SK-N-SH treated with all-trans-retinoic acid at 6 μM for 48 hours (cell line): ENCODE results near the gene BPTF.
"Not testable (repeated sequence)": the region's sequence is repeated elsewhere in the genome, so short reads cannot be mapped to it uniquely, and the experiment has no call there.

Experiments
- BACH2 ChIP-seq: fragments of 250-450 bp; sonication (Bioruptor Pico); IDR thresholded peaks from 2 replicates; pipeline ENCODE4 v1.9.0; 2021; ENCODE audit warnings: mild to moderate bottlenecking, borderline replicate concordance
- CSDC2 ChIP-seq: fragments of 250-450 bp; sonication (Bioruptor Pico); IDR thresholded peaks from 2 replicates; pipeline ENCODE4 v1.5.0; 2020; ENCODE audit warnings: mild to moderate bottlenecking, moderate library complexity
- ESRRG ChIP-seq: fragments of 250-450 bp; sonication (Bioruptor Pico); IDR thresholded peaks from 2 replicates; pipeline ENCODE4 v1.6.1; 2021; ENCODE audit warnings: mild to moderate bottlenecking
- GLIS3 ChIP-seq: fragments of 250-450 bp; sonication (Bioruptor Pico); IDR thresholded peaks from 2 replicates; pipeline ENCODE4 v1.5.0; 2020; ENCODE audit warnings: mild to moderate bottlenecking, moderate library complexity
- RARB ChIP-seq: fragments of 250-450 bp; sonication (Bioruptor Pico); IDR thresholded peaks from 2 replicates; pipeline ENCODE4 v1.8.0; 2021; ENCODE audit warnings: mild to moderate bottlenecking, moderate library complexity
- SNAI2 ChIP-seq: fragments of 250-450 bp; sonication (Bioruptor Pico); IDR thresholded peaks from 2 replicates; pipeline ENCODE4 v1.5.0; 2020; ENCODE audit warnings: mild to moderate bottlenecking, moderate library complexity
- ZFP3 ChIP-seq: fragments of 250-450 bp; sonication (Bioruptor Pico); IDR thresholded peaks from 2 replicates; pipeline ENCODE4 v1.5.0; 2020; ENCODE audit warnings: mild to moderate bottlenecking, moderate library complexity
- ZFP30 ChIP-seq: fragments of 450-650 bp; formaldehyde crosslinking; IDR thresholded peaks from 2 replicates; pipeline ENCODE4 v1.5.0; 2022; ENCODE audit warnings: mild to moderate bottlenecking, moderate library complexity
- ZNF565 ChIP-seq: fragments of 450-650 bp; formaldehyde crosslinking; conservative IDR thresholded peaks from 2 replicates; pipeline ENCODE4 v1.5.0; 2020; ENCODE audit warnings: low read depth, mild to moderate bottlenecking, moderate library complexity
- ZNF70 ChIP-seq: fragments of 450-650 bp; formaldehyde crosslinking; IDR thresholded peaks from 2 replicates; pipeline ENCODE4 v1.5.0; 2020; ENCODE audit warnings: mild to moderate bottlenecking, moderate library complexity
- TF ChIP-seq, protein P1 (sequence below): fragments of 250-450 bp; sonication (Bioruptor Pico); IDR thresholded peaks from 2 replicates; pipeline ENCODE4 v1.8.0; 2020; ENCODE audit warnings: mild to moderate bottlenecking, moderate library complexity, borderline replicate concordance
- TF ChIP-seq, protein P2 (sequence below): fragments of 250-450 bp; sonication (Bioruptor Pico); IDR thresholded peaks from 2 replicates; pipeline ENCODE4 v1.5.0; 2020; ENCODE audit warnings: mild to moderate bottlenecking, moderate library complexity

DNA sequence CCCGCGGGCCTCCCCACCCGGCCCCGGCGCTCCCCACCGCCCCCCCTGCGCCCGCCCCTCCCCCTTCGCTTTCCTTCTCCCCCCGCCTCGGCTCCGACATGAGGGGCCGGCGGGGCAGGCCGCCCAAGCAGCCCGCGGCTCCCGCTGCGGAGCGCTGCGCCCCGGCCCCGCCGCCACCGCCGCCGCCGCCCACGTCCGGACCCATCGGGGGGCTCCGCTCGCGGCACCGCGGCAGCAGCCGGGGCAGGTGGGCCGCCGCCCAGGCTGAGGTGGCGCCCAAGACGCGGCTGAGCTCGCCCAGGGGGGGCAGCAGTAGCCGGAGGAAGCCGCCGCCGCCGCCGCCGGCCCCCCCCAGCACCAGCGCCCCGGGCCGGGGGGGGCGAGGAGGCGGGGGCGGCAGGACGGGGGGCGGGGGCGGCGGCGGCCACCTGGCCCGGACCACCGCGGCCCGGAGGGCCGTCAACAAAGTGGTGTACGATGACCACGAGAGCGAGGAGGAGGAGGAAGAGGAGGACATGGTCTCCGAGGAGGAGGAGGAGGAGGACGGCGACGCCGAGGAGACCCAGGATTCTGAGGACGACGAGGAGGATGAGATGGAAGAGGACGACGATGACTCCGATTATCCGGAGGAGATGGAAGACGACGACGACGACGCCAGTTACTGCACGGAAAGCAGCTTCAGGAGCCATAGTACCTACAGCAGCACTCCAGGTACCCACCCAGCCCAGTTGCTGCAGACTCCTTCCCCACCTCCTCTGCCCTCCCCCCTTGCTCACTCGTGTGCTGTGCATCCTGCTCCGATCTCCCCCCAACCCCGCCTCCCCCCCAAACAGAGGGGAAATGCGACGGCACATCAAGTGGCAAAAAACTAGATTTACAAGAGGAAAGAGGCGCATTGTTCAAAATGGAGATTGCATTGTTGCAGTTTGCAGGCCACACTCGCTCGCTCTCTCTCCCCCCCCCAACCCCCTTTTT lies 611 bp downstream of the BPTF start:
- TF ChIP-seq, protein P1, sequence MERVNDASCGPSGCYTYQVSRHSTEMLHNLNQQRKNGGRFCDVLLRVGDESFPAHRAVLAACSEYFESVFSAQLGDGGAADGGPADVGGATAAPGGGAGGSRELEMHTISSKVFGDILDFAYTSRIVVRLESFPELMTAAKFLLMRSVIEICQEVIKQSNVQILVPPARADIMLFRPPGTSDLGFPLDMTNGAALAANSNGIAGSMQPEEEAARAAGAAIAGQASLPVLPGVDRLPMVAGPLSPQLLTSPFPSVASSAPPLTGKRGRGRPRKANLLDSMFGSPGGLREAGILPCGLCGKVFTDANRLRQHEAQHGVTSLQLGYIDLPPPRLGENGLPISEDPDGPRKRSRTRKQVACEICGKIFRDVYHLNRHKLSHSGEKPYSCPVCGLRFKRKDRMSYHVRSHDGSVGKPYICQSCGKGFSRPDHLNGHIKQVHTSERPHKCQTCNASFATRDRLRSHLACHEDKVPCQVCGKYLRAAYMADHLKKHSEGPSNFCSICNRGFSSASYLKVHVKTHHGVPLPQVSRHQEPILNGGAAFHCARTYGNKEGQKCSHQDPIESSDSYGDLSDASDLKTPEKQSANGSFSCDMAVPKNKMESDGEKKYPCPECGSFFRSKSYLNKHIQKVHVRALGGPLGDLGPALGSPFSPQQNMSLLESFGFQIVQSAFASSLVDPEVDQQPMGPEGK (CRISPR knock-in tag): not testable (repeated sequence)
- not testable (repeated sequence) for TF ChIP-seq CSDC2 (CRISPR knock-in tag); GLIS3 (CRISPR knock-in tag); SNAI2; RARB; BACH2; ZFP3 (CRISPR knock-in tag); ZNF70 (CRISPR knock-in tag); ZFP30; ZNF565 (CRISPR knock-in tag); ESRRG (CRISPR knock-in tag)
- TF ChIP-seq, protein P2, sequence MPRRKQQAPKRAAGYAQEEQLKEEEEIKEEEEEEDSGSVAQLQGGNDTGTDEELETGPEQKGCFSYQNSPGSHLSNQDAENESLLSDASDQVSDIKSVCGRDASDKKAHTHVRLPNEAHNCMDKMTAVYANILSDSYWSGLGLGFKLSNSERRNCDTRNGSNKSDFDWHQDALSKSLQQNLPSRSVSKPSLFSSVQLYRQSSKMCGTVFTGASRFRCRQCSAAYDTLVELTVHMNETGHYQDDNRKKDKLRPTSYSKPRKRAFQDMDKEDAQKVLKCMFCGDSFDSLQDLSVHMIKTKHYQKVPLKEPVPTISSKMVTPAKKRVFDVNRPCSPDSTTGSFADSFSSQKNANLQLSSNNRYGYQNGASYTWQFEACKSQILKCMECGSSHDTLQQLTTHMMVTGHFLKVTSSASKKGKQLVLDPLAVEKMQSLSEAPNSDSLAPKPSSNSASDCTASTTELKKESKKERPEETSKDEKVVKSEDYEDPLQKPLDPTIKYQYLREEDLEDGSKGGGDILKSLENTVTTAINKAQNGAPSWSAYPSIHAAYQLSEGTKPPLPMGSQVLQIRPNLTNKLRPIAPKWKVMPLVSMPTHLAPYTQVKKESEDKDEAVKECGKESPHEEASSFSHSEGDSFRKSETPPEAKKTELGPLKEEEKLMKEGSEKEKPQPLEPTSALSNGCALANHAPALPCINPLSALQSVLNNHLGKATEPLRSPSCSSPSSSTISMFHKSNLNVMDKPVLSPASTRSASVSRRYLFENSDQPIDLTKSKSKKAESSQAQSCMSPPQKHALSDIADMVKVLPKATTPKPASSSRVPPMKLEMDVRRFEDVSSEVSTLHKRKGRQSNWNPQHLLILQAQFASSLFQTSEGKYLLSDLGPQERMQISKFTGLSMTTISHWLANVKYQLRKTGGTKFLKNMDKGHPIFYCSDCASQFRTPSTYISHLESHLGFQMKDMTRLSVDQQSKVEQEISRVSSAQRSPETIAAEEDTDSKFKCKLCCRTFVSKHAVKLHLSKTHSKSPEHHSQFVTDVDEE (CRISPR knock-in tag): not testable (repeated sequence)
